NCI-H446 treated with DMSO at 0.1 percent for 48 hours (cell line): ENCODE data around the gene AHCYL2.
"Not testable (repeated sequence)": the region's sequence is repeated elsewhere in the genome, so short reads cannot be mapped to it uniquely, and the experiment has no call there.

Experiments
- DNase-seq: peaks from one replicate; lab custom pipeline; 2025; lab: John Stamatoyannopoulos, UW

AHCYL2 gene

DNA sequence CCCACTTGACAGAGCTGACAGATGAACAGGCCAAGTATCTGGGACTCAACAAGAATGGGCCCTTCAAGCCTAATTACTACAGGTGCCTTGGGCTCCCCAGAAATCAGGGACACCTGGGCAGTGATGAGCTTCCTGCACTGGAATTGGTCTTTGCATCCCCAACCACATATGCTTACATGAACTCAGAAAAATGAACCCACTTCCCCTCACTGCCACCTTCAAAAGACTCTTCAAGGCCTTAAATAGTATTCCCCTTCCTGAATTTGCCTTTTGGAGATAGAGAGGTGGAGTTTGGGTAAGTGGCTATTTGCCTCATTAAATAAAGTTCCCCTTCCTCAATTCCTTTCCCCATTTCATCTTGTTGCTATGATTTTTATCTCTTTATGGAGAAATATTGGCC lies 201.7 kb downstream of the AHCYL2 start:
- DNase-seq, result no peak

DNA sequence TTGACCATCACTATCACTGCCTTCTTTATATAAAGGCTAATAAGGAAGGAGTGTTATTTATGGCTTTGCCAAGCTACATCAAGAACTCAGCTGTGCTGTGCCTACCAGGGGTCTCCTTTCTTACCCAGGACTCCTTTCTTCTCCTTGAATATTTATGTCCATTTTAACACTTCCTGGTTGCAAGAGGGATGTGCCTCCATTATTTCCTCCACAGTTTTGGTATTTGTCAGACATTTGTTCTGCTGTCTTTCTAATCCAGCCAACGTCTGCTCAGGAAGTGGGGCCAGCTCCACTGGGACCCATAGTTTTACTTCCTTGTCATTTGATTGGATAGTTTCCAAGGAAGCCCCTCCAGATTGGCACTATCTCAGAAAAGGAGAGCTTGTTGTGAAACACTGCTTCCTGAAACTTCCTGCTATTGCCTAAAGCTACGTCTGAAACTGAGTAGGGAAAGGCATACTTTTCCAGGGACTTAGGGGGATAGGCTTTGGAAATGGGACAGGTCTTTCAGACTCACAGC lies 202.8 kb downstream of the AHCYL2 start:
- DNase-seq, result no peak

- DNase-seq, result no peak
Measured at GRCh38 chr7:129431911-129432643, 207.2 kb downstream of the AHCYL2 start.

GRCh38 chr7:129433847-129434674 lies 209.2 kb downstream of the AHCYL2 start, which contains the start of gene STRIP2:
STRIP2 (plus strand) TSS chr7:129434432; CDS start chr7:129434473, 41 bp downstream.
- peak; percentile 37 for DNase-seq

DNA sequence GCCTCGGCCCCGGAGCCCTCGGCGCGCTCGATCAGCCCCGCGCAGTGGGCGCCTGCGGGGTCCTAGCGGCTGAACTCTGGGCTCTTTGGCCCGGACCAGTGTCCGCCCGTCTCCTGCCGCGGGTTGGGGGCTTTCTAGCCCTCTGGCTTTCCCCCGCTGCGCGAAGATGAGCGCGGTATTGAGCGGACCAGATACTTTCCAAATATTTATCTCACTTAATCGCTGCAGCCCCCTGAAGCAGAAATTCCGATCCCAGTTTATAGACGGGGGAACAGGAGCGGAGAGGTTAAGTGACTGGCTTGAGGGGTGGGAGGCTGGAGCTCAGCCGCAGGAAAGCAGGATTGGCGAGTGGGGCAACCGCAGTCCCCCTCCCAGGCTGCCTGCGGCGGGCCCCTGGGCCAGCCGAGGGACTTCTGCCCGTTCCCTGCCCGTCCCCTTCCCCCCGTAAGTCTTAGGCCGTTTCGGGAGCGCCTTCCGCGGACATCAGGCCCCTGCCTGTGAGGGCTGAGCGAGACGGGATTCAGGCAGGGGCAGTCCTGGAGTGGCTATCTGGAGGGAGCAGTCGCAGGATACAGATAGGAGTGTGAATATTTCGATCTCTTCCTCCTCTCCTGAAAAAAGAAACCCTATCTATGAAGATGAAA lies 210.0 kb downstream of the AHCYL2 start:
- DNase-seq, result no peak

DNA sequence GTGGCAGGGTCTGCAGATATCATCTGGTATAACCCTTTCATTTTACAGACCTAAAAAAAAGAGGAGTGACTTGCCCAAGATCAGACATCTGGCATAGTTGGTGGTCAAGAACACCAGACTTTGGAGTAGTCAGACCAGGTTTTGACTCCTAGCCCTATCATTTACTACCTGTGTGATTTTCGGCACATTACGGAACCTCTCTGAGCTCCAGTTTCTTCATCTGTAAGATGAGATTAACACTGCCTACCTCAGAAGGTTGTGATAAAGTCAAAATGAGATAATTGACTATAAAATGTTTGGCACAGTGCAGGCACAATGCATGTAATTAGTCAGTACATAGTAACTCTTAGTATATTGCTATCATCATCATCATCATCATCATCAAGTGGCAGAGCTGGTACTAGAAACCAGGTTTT lies 210.6 kb downstream of the AHCYL2 start:
- no peak for DNase-seq

GRCh38 chr7:129436335-129436923 lies 211.6 kb downstream of the AHCYL2 start:
- DNase-seq, result no peak

DNA sequence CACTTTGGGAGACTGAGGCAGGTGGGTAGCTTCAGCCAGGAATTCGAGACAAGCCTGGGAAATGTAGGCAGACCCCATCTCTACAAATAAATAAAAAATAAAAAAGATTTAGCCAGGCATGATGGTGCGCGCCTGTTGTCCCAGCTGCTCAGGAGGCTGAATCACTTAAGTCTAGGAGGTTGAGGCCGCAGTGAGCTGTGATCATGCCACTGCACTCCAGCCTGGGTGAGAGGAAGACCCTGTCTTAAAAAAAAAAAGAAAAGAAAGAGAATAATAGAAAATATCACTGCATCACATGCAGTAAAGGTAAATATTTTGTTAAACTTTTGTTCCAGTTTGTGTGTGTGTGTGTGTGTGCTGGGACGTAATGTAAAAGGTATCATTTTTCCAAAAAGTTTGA lies 212.4 kb downstream of the AHCYL2 start:
- no peak for DNase-seq

- DNase-seq, result no peak
Measured at GRCh38 chr7:129438281-129438838, 213.5 kb downstream of the AHCYL2 start.

GRCh38 chr7:129438839-129439651 lies 214.2 kb downstream of the AHCYL2 start:
- no peak for DNase-seq

- no peak for DNase-seq
Measured at GRCh38 chr7:129439963-129440625, 215.3 kb downstream of the AHCYL2 start.

- no peak for DNase-seq
Measured at GRCh38 chr7:129443612-129444011, 218.8 kb downstream of the AHCYL2 start.

- DNase-seq, result not testable (repeated sequence)
Measured at GRCh38 chr7:129444776-129445175, 219.9 kb downstream of the AHCYL2 start.

GRCh38 chr7:129446925-129447324 lies 222.1 kb downstream of the AHCYL2 start:
- peak; percentile 5 for DNase-seq

- not testable (repeated sequence) for DNase-seq
Measured at GRCh38 chr7:129447445-129447844, 222.6 kb downstream of the AHCYL2 start.

- not testable (repeated sequence) for DNase-seq
Measured at GRCh38 chr7:129448608-129449007, 223.8 kb downstream of the AHCYL2 start.

- no peak for DNase-seq
Measured at GRCh38 chr7:129450295-129450694, 225.5 kb downstream of the AHCYL2 start.

DNA sequence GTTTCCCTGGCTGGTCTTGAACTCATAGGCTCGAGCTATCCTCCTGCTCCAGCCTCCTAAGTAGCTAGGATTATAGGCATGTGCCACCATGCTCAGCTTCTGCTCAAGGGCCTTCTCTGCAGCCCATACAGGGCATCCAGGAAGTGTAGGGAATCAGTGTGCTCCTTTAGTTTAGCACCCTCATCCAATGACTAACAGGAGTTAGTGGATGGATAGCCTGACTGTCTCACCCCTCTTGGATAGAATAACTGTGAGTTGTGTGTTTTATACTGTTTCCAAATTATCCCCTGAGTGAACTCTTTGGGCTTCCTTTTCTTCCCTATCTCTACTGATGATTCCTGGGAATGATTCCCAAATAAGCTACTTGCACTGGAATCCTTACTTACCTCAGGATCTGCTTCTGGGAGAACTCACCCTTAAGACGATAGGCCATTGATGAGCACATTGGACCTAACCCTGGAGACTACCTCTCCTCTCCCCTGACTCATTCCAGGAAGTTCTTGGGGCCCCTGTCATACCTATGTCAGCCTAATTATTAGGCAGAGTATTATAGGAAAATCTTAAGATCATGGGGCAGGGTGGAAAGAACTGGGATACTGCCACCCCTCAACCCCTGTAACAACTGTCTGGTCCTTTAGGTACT lies 227.9 kb downstream of the AHCYL2 start:
- DNase-seq, result no peak

GRCh38 chr7:129453510-129454248 lies 228.8 kb downstream of the AHCYL2 start:
- DNase-seq, result no peak
